NCI-H69 (cell line): ENCODE data around the gene EVPL.
"Not testable (repeated sequence)": the region's sequence is repeated elsewhere in the genome, so short reads cannot be mapped to it uniquely, and the experiment has no call there.

Experiments used
- DNase-seq: peaks from one replicate; lab custom pipeline; 2025; lab: John Stamatoyannopoulos, UW

Gene EVPL

DNA sequence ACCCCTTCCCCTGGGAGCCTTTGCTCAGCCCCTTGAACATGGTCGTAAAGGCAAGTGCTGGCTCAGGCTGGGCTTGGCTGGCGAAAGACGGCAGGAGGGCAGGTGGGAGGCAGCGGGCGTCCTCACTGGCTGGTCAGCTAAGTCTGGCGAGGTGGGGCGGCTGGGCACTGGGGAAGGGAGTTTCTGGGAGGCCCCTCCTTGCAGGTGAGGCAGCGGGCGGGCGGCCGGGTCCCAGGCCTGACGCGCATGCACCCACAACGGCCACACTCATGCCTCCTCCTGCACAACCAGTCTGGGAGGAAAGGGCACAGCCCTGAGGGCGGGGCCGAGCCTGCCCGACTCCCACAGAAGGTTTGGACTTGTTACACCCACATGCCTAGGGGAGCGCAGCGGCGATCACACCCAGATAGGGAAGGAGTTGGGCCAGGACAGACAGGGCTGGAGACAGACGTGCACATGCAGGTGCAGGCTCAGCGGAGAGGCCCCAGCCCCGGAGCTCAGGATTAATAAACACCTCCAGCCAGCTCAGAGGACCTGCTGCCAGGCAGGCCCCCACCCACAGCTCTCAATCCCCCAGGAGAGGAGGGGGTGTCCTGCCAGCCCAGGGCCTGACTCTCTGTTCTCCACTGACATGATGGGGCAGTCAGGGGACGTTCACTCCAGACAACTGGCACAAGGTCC is at the start of gene EVPL:
EVPL (minus strand) TSS at position 148 of the 681 bp plus-strand sequence; CDS start at position 40, 108 bp downstream.
- no peak for DNase-seq

DNA sequence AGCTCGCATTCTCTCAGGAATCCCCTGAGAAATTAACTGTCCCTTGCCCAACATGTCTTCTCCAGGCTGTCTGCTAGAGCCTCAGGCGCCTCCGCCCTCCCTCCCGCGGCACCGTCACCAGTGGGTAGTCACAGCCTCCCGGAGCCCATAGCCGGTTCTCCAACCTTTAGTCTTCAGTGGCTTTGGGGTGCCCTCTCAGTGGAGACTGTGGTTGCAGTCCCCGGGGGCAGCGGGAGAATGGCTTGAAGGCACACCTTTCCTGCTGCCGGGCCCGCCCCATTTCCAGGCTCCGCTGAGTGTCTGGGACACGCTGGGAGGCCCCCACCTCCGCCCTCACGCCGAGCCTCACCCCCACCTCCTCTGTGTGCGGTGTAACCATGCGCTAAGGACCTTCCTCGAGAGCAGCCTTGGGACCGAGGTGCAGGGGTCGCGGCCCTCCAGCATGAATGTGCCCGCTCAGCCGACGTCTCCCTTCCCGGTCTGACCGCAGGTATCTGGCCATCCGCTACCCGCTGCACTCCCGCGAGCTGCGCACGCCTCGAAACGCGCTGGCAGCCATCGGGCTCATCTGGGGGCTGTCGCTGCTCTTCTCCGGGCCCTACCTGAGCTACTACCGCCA is 49.1 kb upstream of the EVPL start:
- no peak for DNase-seq

DNA sequence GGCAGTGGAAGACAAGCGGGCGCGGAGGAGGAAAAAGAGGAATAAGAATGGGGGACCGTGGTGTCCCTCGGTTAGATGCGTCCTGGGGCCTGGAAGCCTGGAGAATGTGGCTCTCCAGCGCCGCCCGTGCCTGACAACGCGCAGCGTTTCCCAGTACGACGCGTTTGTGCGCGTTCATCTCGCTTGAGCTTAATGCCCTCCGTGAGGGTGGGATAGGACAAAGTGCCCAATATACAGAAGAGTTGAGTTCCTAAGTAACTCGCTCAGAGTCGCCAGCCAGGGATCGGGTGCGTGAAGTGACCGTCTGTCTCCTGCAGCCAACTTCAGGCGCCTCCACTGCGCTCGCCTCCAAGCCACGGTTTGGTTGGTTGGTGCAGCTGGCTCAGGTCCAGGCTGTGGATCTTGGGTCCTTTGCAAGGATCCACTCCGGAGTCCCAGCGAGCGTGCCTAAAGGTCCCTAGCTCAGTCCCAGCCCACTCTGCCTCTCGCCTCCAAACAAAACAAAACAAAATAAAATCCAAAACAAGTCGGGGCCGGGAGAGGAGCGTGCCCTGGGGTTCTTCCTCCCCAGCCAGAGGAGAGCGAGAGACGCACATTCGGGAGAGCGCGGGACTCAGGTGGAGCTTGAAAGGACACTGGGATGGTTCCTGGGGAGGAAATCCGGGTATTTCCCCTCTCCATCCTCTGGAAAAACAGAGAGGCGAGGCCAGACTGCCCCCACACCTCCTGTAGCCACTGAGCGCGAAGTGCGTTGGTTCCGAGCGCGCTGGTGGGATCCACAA is 48.4 kb upstream of the EVPL start:
- peak; percentile 71 for DNase-seq

DNA sequence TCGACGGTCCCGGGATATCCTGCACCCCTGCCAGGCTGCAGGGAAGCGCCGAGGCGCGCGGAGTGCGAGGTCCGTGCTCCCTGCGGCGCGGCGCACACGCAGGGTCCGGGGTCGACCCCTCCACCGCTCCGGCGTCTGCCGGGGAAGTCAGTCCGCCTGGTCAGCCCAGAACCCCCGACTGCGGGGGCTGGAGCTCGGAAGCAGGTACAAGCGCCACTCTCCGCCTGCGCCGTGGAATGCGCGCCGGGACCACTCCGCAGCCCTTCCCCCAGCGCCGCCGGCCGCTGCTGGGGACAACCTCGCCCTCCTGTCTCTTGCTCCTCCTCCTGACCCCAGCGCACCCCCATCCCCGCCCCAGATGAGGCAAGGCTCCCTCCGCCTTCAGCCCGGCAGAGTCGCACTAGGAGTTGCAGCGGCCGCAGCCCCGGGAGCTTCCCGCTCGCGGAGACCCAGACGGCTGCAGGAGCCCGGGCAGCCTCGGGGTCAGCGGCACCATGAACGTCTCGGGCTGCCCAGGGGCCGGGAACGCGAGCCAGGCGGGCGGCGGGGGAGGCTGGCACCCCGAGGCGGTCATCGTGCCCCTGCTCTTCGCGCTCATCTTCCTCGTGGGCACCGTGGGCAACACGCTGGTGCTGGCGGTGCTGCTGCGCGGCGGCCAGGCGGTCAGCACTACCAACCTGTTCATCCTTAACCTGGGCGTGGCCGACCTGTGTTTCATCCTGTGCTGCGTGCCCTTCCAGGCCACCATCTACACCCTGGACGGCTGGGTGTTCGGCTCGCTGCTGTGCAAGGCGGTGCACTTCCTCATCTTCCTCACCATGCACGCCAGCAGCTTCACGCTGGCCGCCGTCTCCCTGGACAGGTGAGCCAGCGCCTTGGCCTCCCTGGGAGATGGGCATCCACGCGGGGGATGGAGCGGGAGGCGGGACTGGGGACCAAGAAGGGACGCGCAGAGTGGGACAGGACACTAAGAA is 47.6 kb upstream of the EVPL start, which contains the start of gene GALR2:
GALR2 (plus strand) TSS at position 392 of the 974 bp plus-strand sequence; CDS start at position 495, 103 bp downstream.
- DNase-seq = peak; percentile 52

DNA sequence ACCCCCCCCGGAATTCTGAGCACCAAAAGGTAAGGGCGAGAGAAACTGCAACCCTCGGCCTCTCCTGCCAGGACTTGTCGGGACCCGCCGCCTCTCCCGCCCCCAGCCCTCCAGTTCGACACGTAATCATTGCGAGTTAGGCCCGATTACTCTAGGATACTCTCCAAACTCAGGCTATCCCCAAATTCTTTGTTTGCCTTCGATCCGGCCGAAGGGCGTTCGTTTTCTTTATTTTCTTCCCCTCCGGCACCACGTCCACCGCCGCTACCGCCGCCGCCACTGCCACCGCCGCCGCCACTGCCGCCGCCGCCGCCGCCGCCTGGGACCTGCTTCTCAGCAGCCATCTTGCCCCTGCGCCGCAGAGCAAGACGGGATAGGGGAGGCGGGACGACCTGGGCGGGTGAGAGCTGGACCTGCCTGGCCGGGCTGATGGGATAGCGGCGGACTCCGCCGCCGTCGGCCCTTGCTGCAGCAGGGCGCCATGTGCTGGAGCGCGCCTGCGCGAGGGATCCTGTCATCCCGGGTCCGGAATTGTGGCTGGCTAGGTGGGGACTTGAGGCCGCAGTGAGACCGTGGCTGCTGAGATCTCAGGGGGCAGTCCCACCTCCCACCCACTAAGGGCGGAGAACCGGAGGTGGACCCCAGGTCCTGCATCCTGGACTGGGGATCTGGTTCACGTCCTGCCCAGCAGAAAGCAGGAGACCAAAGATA is 45.2 kb upstream of the EVPL start, which contains the start of gene SRP68:
SRP68 (minus strand) TSS at position 370 of the 711 bp plus-strand sequence; CDS start at position 344, 26 bp downstream.
- peak; percentile 97 for DNase-seq

DNA sequence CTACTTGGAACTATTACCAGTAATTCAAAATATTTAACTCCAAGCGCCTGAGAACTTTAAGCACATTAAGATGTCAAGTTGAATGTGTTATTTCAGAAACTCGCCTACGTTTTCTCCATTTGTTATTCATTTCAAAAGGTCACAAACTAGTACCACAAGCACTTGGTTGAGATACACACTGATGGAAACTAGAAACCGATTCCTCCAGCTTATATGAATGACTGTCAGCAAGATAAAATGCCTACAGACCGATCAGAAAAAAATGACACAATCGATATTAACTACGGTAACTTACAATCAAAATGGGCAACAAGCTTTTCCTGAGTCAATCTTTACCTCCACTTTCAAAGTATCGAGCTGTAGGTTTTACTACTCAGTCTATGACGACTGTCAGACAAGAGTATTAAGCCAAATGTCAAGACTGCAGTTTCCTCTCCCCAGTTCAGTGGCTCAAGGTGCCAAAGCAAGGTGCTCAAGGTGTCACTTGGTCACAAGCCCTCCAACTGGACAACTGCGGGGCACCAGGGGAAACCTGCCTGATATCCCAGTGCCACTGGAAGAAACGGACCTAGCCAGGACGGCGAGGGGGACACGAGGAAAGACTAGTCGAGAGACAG is 44.5 kb upstream of the EVPL start:
- no peak for DNase-seq

DNA sequence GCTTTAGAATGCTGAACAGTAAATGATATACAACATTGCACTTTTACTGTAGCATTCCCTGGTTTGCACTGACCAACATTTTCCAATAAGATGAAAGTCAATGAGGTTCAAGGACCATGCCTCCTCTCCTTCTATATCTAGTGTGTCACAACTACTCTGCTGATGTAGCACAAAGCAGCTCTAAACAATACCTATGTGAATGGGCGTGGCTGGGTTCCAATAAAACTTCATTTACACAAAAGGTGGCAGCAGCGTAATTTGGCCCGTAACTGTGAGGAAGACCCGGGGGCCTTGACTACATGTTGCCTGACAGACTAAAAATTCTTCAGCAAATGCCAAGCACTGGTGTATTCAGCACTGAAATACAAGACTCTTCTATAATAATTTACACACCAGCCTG is 38.7 kb upstream of the EVPL start:
- DNase-seq = no peak

DNA sequence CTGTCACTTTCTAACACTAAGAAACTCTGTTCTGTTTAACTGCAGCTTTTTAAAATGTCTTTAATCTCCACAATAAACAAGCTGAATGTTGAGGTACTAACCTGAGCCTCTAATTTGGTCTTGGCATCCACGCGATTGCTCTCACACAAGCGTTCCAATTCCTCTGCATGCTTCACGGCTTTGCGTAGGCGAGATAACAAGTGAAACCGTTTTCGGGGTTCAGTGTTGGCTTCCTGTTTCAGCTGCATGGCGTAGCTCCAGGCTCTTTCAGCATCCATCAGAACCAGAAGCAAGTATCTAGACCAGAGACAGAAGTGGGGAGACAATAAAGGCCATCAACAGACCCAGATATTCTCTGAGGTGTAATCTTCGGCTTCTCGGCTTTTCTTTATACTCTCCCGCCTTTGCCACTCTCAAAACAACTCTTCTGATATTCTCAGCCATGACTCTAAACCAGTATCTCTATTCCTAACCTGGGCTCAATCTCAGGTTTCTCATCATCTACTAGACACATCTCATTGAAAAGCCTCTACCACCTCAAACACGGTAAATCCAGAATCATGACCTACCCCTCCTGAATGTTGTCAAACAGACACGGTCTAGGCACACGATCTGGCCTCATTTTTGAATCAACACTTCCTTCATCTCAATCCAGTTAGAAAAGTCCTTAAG is 36.9 kb upstream of the EVPL start:
- DNase-seq = no peak

DNA sequence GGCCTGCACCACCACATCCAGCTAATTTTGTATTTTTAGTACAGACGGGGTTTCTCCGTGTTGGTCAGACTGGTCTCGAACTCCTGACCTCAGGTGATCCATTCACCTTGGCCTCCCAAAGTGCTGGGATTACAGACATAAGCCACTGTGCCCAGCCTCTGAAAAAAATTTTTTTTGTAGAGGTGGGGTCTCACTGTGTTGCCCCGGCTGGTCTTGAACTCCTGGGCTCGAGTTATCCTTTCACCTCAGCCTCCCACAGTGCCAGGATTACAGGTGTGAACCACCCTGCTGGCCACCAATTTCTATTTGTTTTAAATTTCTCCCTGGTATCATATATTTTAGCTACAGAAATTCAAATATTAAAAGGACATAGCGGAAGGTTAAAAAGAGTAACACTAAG is 31.2 kb upstream of the EVPL start:
- not testable (repeated sequence) for DNase-seq

DNA sequence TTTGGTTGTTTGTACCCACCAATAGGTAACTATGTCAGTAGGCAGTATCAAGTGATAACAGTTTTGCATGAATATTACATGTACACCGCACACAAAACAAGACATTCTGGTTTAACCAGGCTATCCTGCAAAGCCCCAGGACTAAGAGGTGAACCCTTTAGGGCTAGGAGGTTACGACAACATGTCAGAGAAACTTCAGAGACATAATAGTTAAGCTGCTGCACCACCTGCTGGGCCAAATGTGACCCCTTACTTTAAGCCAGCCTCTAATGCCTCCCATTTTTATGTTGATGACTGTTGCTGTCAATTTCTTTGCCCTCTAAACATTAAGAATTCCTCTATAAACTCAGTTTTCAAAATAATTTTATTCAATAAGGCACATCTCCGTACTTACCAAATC is 29.8 kb upstream of the EVPL start:
- no peak for DNase-seq

DNA sequence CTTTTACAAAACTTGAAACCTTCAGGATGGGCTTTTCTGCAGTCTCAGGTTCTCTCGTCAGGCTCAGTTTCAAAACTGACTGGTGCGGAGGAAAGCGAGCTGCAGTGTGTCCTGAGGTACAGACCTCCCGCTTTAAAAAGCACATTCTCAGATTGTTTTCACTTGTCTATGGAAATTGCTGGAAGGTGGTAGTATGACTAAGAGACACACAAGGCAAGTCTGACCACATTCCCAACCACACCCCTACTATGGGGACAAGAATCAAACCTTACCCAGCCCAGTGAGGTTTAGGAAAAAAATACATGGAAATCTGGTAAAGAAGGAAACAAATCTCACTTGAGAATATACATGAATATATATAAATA is 27.0 kb upstream of the EVPL start:
- no peak for DNase-seq

DNA sequence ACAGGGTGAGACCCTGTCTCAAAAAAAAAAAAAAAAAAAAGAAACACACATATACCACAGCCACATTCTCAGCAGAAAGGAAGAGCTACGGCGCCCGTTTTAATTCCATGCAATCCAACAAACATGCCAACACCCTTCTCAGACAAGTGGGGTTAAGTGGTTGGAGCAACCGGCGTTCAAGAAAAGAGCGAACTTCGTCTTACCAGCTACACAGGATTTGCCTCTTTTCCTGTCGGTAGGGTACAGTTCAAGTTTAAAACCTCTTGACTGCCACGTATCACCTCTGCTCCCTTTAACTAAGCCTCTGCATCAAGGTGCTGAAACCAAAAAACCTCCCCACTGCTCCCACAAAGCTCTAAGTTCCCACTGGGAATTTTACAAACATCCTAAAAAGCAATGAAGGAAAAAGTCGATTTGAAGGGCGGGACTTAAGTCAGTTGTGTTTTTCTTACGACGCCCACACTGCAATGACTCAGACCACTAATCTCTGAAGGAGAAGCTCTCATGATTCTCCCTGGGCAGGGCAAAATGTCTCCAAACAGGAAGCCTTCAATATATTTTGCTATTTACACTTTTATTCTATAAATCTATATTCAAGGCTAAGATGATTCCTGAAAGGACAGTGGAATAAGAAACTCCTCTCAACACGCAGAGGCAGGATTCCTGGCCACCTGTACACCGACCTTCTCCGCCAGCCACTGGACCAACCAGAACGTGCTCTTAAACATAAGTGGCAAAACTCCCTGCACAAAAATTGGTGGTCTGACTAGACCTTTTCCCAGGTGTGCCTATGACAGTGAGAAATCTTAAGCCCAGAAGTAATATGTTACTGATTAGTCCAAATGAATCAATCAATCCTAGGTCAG is 26.4 kb upstream of the EVPL start:
- no peak for DNase-seq

DNA sequence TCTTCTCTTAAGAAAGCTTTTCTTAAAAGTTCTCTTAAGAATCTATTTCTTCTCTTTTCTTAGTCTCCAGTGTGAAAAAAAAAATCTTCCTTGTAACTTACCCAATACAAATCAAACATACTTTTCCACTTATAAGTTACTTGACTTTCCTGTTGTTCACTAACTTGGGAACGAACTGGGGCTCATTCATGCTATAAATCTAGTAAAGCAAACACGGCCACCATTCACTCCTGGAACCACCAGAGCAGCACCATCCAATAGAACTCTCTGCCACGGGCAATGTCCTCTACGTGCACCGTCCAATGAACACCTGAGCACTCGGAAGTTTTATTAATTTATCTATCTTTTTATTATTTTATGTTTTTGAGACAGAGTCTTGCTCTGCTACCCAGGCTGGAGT is 24.5 kb upstream of the EVPL start:
- no peak for DNase-seq

DNA sequence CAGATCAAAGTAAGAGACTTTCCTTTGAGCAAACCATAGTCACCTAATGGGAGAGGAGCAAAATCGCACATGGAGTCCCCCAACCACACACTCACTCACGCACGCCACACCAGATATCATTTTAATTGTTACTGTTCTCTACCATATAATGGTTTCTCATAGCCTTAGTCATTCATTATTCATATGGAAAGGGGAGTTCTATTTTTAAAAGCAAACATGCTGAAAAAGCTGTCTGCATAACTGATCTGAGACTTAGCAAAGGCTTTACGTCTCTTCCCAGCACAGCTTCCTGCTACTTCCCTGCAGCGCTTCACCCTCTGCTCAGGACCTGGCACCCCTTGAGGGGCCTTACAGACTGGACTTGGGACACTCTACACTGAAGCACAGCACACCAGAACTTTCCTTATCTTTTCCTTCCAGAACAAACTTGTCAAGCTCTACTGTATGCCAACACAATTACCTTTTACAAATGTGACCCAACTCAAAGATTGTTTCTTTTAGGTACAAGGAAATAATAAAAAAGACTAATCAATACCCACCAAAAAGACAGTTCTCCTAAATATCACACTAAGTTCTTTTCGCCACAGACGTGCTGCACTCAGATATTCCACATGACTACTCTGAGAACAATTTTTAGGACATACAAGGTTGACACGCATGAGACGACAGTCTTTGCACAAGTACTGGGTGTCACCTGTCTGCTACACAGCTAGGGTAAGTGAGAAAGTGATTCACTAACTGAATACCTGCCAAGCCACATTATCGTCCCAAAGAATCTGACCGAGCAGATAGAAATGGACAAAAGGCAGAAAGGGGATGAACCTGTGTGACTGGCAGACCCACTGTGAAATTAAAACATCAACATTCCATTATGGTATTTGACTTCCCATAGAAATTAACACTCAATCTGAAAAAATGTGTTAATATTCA is 23.7 kb upstream of the EVPL start:
- no peak for DNase-seq

DNA sequence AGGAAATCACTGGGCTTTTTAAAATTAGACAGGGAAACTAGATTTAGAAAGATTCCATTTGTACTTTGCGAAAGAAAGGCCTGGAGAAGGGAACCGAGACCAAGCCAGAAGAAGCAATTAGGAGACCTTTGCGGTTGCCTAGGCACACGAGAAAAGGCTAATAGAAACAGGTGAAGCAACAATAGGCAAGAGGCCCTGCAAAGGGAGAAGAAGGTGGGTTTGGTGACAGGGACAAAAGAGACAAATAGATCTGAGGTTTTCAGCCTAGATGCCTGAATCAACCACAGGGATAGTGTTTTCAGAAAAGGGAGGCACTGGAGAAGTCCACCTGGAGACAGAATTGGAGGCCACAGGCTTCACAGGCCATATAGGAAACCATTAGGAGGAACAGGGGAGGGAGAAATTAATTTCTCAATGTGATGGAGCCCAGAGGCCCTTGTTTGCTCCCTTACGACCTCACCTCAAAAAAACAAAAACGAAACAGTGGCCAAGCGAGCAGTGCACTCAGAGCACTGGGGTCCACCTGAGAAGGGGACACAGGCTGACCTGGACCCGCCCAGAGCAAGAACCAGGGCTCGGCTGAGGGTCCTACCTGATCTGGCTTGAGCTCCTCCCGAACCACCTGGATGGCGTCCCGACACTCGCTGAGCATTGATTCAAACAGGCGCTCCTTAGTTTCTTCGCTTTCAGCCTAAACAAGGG is 22.9 kb upstream of the EVPL start:
- no peak for DNase-seq

DNA sequence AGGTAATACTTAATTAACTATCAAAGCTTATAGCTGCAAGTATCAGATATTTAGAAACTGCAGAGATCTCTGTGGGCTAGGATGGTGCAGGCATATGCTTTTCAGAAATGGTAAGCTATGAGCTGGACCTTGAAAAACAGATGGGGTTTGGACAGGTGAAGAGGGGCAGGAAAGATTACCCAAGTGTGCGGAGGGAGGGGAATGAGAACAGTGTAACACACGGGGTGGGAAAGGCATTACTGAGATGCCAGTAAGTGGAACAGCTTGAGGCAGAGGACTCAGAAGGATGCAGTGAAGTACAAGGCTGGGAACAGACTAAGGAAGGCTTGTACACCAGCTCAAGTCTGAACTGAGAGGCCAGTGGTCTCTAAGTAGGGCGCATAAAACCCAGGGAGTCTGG is 22.1 kb upstream of the EVPL start:
- DNase-seq = no peak

DNA sequence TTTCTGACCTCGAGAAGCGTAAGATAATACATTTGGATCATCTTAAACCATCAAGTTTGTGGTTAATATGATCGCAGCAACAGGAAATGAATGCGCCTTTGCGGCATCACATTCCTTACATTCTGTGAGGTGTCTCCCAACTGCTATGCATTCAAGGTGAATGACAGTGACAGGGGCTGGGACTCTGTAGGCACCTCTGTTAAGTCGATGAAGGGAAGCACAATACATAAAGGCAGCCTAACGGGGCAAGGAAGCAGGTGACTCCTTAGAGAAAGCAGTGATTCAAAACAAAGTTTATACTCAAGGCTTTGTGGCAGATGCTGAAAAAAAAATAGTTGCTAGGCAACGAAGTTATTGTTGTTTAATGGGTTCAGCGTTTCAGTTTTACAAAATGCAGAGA is 21.6 kb upstream of the EVPL start:
- DNase-seq = no peak
